IPS DF 19.7 (cell line): ENCODE results near the gene MEIS1.

Source experiments
- DNase-seq: peaks from one replicate; pipeline ENCODE4 v3.0.0-alpha.2; 2013; ENCODE audit warnings: low read depth, low spot score

MEIS1 gene

GRCh38 chr2:66443979-66444861 is 9.3 kb downstream of the MEIS1 start:
- no peak for DNase-seq

GRCh38 chr2:66445076-66445924 is 10.4 kb downstream of the MEIS1 start:
- no peak for DNase-seq

- DNase-seq: no peak
These were observed 11.3 kb downstream of the MEIS1 start for GRCh38 chr2:66445925-66446871.

- DNase-seq: no peak
These were observed 12.0 kb downstream of the MEIS1 start for GRCh38 chr2:66446941-66447340.

GRCh38 chr2:66447677-66448076 is 12.8 kb downstream of the MEIS1 start:
- DNase-seq: no peak

- no peak for DNase-seq
These were observed 13.4 kb downstream of the MEIS1 start for GRCh38 chr2:66448136-66448991.

GRCh38 chr2:66452214-66452613 is 17.3 kb downstream of the MEIS1 start:
- no peak for DNase-seq

- no peak for DNase-seq
These were observed 18.0 kb downstream of the MEIS1 start for GRCh38 chr2:66452917-66453316.

GRCh38 chr2:66455490-66455889 is 20.6 kb downstream of the MEIS1 start:
- no peak for DNase-seq

- DNase-seq: no peak
These were observed 21.5 kb downstream of the MEIS1 start for GRCh38 chr2:66456183-66457041.

- DNase-seq: no peak
These were observed 22.6 kb downstream of the MEIS1 start for GRCh38 chr2:66457545-66457944.

- DNase-seq: no peak
These were observed 25.1 kb downstream of the MEIS1 start for GRCh38 chr2:66460031-66460430.

- no peak for DNase-seq
These were observed 26.2 kb downstream of the MEIS1 start for GRCh38 chr2:66461001-66461663.

- DNase-seq: no peak
These were observed 27.0 kb downstream of the MEIS1 start for GRCh38 chr2:66461664-66462500.

GRCh38 chr2:66462501-66462825 is 27.5 kb downstream of the MEIS1 start:
- no peak for DNase-seq

- no peak for DNase-seq
These were observed 28.4 kb downstream of the MEIS1 start for GRCh38 chr2:66463206-66463755.

- no peak for DNase-seq
These were observed 30.2 kb downstream of the MEIS1 start for GRCh38 chr2:66464930-66465637.
